ENCODE results near the gene ARMC3. TPM values are rescaled to one million over a fixed set of nuclear protein-coding genes. Genes with fewer than 3 reads are reported as not detected.
"Not testable (repeated sequence)": the region's sequence is repeated elsewhere in the genome, so short reads cannot be mapped to it uniquely, and the experiment has no call there.

Gene ARMC3
- total RNA-seq, 6 experiments from 2014 or later: not detected

DNA sequence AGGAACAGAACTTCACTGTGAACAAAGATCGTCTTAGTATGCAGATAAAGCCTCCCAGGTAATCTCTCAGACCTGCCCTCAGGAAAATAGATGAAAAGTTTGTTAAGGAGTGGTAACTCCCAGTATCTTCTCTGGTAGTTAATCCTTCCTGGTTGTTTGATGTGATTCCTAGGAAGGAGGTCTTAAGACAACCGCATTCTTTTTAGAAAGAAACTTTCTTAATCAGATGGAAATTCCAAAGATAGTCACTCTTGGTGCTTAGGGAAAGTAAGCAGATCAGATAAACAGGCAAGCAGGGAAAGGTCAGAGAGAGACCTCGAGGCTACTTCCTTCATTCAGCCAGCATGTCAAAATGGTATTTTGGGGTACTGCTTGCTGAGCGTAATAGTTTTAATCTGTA, 30.5 kb upstream of the ARMC3 start:
- DNase-seq: no peak
- peaks cover 16% of the 10 kb centered on the region for H3K27me3 Mint-ChIP-seq (ENCODE audit: insufficient read depth)
- no peak overlapping the region for H3K27ac Mint-ChIP-seq
- no peaks in the 10 kb centered on the region for H3K36me3 Mint-ChIP-seq (ENCODE audit: low read depth)
- TF ChIP-seq, protein P1, sequence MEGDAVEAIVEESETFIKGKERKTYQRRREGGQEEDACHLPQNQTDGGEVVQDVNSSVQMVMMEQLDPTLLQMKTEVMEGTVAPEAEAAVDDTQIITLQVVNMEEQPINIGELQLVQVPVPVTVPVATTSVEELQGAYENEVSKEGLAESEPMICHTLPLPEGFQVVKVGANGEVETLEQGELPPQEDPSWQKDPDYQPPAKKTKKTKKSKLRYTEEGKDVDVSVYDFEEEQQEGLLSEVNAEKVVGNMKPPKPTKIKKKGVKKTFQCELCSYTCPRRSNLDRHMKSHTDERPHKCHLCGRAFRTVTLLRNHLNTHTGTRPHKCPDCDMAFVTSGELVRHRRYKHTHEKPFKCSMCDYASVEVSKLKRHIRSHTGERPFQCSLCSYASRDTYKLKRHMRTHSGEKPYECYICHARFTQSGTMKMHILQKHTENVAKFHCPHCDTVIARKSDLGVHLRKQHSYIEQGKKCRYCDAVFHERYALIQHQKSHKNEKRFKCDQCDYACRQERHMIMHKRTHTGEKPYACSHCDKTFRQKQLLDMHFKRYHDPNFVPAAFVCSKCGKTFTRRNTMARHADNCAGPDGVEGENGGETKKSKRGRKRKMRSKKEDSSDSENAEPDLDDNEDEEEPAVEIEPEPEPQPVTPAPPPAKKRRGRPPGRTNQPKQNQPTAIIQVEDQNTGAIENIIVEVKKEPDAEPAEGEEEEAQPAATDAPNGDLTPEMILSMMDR (IDR thresholded peaks at IDR 0.05): no peak
- no peaks in the 10 kb centered on the region for H3K9me3 Mint-ChIP-seq
- no peaks in the 10 kb centered on the region; the same call in 1 of the 2 replicates for H3K4me1 Mint-ChIP-seq (ENCODE audit: low read depth)
- no peak overlapping the region for H3K4me3 Mint-ChIP-seq

DNA sequence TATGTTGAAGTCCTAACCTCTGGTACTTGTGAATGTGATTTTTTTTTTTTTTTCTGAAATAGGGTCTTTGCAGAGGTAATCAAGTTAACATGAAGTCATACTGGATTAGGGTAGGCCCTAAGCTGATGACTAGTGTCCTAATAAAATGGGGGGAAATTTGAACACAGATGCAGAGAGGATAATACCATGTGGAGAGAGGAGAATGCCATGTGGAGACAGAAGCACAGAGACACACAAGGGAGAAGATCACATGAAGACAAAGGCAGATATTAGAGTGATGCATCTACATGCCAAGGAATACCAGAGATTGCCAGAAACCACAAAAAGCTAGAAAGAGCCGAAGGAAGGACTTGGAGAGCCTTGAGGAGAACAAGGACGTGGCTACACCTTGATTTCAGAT, 28.5 kb upstream of the ARMC3 start:
- Mint-ChIP-seq H3K27me3 (ENCODE audit: insufficient read depth) (peaks cover 12% of the 10 kb centered on the region), H3K4me3 (no peak overlapping the region), H3K36me3 (ENCODE audit: low read depth) (no peaks in the 10 kb centered on the region), H3K27ac (no peak overlapping the region), H3K4me1 (ENCODE audit: low read depth) (no peaks in the 10 kb centered on the region; the same call in 1 of the 2 replicates), H3K9me3 (no peaks in the 10 kb centered on the region)
- TF ChIP-seq, protein P1 (IDR thresholded peaks at IDR 0.05): no peak
- DNase-seq: no peak

DNA sequence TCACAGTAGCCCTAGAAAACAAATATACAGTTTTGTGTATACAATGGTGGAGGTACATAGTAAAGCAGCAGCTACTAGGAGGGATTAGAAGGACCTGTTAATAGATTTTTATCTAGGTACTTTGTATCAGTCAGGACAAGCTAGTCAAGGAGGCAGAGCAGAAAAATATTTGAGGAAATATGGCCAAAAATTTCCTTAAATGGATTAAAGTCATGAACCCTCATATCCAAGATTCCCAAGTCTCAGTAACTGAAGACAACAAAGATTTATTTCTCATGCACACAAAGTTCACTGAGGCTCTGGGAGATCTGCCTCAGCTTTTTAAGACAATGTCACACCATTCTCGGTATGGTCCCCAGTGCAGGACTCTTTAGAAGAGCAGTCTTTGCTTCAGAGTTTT, 28.1 kb upstream of the ARMC3 start:
- H3K36me3 Mint-ChIP-seq (ENCODE audit: low read depth): no peaks in the 10 kb centered on the region
- no peaks in the 10 kb centered on the region; the same call in 1 of the 2 replicates for H3K4me1 Mint-ChIP-seq (ENCODE audit: low read depth)
- H3K27me3 Mint-ChIP-seq (ENCODE audit: insufficient read depth): peaks cover 12% of the 10 kb centered on the region
- no peak overlapping the region for H3K4me3 Mint-ChIP-seq
- H3K9me3 Mint-ChIP-seq: no peaks in the 10 kb centered on the region
- DNase-seq: no peak
- TF ChIP-seq, protein P1 (IDR thresholded peaks at IDR 0.05): no peak
- no peak overlapping the region for H3K27ac Mint-ChIP-seq

DNA sequence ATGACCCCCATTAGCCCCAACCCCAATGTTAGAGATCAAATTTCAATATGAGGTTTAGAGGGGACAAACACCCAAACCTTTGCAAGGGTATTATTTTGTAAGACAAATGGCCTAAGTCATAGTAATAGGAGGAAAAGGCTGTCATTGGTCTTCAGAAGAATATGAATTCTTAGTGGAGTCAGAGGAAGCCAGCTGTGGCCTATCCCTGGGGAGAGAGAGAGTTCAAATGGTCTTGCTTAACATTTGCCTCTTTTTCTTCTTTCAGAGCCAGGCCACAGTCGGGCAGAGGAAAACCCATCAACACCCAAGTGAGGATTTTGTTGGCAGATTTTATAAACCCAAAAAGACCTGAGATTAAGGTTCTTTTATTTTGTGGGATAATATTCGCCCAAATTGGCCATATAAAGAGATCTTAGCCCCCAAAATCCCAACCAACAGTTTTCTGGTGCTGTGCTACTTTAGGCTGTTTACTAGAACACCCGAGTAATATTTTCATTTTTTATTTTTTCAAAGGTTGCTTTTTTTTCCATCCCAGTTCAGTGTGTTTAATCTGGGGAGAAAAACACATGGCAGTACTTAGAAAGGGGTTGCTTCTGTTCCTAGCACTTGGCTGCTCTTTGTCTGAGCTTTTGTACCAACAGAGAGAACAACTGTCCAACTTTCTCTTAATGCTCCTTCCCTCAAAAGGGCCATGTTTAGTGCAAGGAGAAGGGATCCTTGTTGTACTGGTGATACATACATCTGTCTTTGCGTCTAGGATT, 26.8 kb upstream of the ARMC3 start:
- Mint-ChIP-seq H3K36me3 (ENCODE audit: low read depth) (no peaks in the 10 kb centered on the region), H3K27ac (no peak overlapping the region), H3K9me3 (no peaks in the 10 kb centered on the region), H3K4me3 (no peak overlapping the region), H3K27me3 (ENCODE audit: insufficient read depth) (peaks cover 12% of the 10 kb centered on the region), H3K4me1 (ENCODE audit: low read depth) (no peaks in the 10 kb centered on the region; the same call in 1 of the 2 replicates)
- DNase-seq: no peak
- TF ChIP-seq, protein P1 (IDR thresholded peaks at IDR 0.05): no peak

DNA sequence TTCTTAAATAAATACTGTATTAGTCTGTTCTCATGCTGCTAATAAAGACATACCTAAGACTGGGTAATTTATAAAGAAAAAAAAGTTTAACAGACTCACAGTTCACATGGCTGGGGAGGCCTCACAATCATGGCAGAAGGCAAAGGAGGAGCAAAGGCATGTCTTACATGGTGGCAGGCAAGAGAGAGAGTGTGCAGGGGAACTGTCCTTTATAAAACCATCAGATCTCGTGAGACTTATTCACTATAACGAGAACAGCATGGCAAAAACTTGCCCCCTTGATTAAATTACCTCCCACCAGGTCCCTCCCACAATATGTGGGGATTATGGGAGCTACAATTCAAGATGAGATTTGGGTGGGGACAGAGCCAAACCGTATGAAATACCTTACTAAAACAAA, 25.7 kb upstream of the ARMC3 start:
- H3K27me3 Mint-ChIP-seq (ENCODE audit: insufficient read depth): peaks cover 10% of the 10 kb centered on the region
- H3K4me1 Mint-ChIP-seq (ENCODE audit: low read depth); DNase-seq; H3K27ac Mint-ChIP-seq; H3K9me3 Mint-ChIP-seq; H3K4me3 Mint-ChIP-seq; H3K36me3 Mint-ChIP-seq (ENCODE audit: low read depth): not testable (repeated sequence)

DNA sequence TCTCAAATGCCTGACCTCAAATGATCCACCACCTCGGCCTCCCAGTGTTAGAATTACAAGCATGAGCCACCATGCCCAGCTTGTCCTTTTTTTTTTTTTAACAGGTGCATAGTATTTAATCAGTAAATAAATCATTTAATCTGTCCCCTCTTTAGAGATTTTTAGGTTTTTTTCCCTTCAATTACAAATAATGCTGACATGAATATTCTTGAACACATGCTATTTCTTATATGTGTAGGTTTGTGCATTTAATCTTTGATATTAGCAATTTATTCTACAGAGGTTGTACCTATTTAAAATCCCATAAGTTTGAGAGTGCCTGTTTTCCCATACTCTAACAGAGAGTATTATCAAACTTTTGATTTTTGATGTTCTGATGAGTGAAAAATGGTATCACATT, 24.2 kb upstream of the ARMC3 start:
- Mint-ChIP-seq H3K9me3 (peaks cover 11% of the 10 kb centered on the region), H3K27me3 (ENCODE audit: insufficient read depth) (peaks cover 10% of the 10 kb centered on the region)

More for the DNA sequence above, 24.2 kb upstream of the ARMC3 start:
- no peak for DNase-seq
- no peak overlapping the region for H3K27ac Mint-ChIP-seq
- no peaks in the 10 kb centered on the region for H3K36me3 Mint-ChIP-seq (ENCODE audit: low read depth)
- H3K4me3 Mint-ChIP-seq: no peak overlapping the region
- H3K4me1 Mint-ChIP-seq (ENCODE audit: low read depth): no peaks in the 10 kb centered on the region
- TF ChIP-seq, protein P1 (IDR thresholded peaks at IDR 0.05): no peak
